Measurements from ENCODE around the gene GALNT10. TPM values are rescaled to one million over a fixed set of nuclear protein-coding genes. Genes with fewer than 3 reads are reported as not detected.
A peak's percentile ranks its signal among the peaks of the same experiment; 100 is the strongest.

GALNT10 gene
- total RNA-seq, 1 donor: 46.5 TPM

- DNase-seq (ENCODE audit: low read depth): no peak
- no peak for TF ChIP-seq CTCF (IDR thresholded peaks at IDR 0.05; ENCODE audit: insufficient read depth, low read length)
- H3K4me3 ChIP-seq (ENCODE audit: low read depth, low read length): no peak overlapping the region
Measured at GRCh38 chr5:154260224-154260927, 69.8 kb downstream of the GALNT10 start.

DNA sequence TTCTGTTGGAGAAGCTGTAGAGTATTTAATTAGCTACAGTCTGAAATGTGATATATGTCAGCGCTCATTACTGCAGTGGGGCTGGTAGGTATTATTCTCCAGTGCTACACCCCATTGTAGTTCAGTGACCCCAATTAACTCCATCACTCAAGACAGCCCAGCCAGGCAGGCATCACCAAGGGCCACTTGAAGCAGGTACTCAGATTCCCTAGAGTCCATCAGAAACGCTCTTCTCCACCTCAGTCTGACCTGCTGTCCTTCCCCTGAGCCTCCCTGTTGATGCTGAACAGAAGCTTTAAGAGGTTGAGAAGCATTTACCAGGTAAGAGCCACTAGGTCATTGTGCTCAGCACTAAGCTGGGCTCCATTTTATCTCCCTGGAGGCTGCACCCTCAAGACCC lies 71.8 kb downstream of the GALNT10 start:
- no peak for DNase-seq (ENCODE audit: low read depth)
- no peak for TF ChIP-seq CTCF (IDR thresholded peaks at IDR 0.05; ENCODE audit: insufficient read depth, low read length)

GRCh38 chr5:154264549-154265196 lies 74.1 kb downstream of the GALNT10 start:
- H3K4me3 ChIP-seq (ENCODE audit: low read depth, low read length): no peak overlapping the region
- TF ChIP-seq CTCF (IDR thresholded peaks at IDR 0.05; ENCODE audit: insufficient read depth, low read length): no peak
- peak; percentile 59 for DNase-seq (ENCODE audit: low read depth)

More for the DNA sequence above, 71.8 kb downstream of the GALNT10 start:
- H3K4me3 ChIP-seq (ENCODE audit: low read depth, low read length): no peak overlapping the region

DNA sequence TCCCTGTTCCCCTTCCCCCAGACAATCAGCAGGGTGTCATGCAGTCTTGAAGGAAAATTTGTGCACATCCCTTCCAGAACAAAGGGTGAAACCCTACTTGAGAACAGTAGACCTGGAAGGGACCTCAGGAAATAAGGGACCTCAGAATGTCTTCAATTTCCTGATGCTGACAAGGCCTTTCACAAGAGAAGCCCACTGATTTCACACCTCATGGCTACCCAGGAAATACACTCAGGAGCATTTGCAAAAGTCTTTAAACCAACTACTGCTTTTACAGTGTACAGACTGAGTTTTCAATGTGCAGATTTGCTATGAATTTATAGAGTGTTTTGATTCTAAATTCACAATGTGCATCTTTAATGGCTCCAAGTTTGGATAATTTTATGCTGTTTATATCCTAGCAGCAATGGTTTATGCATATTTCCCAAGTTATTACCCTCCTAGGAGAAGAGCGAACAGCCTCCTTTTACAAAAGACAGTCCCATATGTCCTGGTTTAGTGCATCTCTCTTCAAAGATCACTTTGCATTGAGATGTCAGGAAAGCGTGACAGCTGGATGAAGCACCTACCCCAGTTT lies 74.8 kb downstream of the GALNT10 start:
- TF ChIP-seq CTCF (IDR thresholded peaks at IDR 0.05; ENCODE audit: insufficient read depth, low read length): no peak
- H3K4me3 ChIP-seq (ENCODE audit: low read depth, low read length): no peak overlapping the region
- DNase-seq (ENCODE audit: low read depth): no peak

- TF ChIP-seq CTCF (IDR thresholded peaks at IDR 0.05; ENCODE audit: insufficient read depth, low read length): no peak
- DNase-seq (ENCODE audit: low read depth): peak; percentile 39
- no peak overlapping the region for H3K4me3 ChIP-seq (ENCODE audit: low read depth, low read length)
Measured at GRCh38 chr5:154267516-154267915, 77.0 kb downstream of the GALNT10 start.

GRCh38 chr5:154268073-154268472 lies 77.5 kb downstream of the GALNT10 start:
- H3K4me3 ChIP-seq (ENCODE audit: low read depth, low read length): no peak overlapping the region
- no peak for DNase-seq (ENCODE audit: low read depth)
- TF ChIP-seq CTCF (IDR thresholded peaks at IDR 0.05; ENCODE audit: insufficient read depth, low read length): no peak

All from fibroblast of the aortic adventitia (primary cell).